GM13976 (cell line): ENCODE data around the gene SKA3.
"Not testable (repeated sequence)": the region's sequence is repeated elsewhere in the genome, so short reads cannot be mapped to it uniquely, and the experiment has no call there.

Source experiments
- DNase-seq: peaks from one replicate; pipeline ENCODE4 v3.0.0; 2012; ENCODE audit warnings: low spot score
- in situ Hi-C: fragments of 300-500 bp; cut with MboI; formaldehyde crosslinking; loops from one replicate; pipeline ENCODE4 v1.12.0; 2022; ENCODE audit warnings: low sequenced_read_pairs, mixed read lengths, inconsistent platforms; ENCODE audit not compliant: unreplicated experiment
- TF ChIP-seq, protein P1 (sequence below): IDR thresholded peaks from 2 replicates; pipeline ENCODE4 v1.5.1; 2012; ENCODE audit warnings: borderline replicate concordance, mild to moderate bottlenecking; ENCODE audit not compliant: insufficient read depth; ENCODE audit errors: extremely low read depth, missing control alignments, control extremely low read depth

Gene SKA3

DNA sequence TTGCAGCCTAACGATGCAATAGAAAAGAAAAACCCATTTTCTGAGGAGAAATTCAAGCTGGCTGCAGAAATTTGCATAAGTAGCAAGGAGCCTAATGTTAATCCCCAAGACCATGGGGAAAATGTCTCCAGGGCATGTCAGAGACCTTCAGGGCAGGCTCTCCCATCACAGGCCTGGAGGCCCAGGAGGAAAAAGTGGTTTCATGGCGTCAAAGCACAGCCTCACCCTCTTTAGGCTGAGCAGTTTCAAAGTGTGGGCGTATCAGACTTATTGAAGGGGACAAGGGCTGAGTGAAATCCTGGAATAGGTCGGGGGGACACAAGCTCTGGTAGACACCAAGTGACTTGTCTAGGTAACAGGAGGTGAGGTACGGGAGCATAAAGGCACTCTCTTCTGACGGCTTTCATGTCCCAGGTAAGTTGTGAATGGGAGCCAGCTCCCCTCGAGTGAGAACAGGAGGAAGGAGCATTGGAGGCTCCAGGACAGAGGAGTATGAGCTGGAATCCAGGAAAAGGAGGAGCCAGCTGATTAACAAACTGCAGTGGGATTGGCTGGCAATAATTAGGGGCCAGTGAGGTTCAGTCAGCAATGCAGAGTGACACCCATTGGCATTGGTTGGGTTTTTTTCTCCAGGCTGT is 35.9 kb upstream of the SKA3 start:
- DNase-seq, result no peak
- TF ChIP-seq, protein P1, sequence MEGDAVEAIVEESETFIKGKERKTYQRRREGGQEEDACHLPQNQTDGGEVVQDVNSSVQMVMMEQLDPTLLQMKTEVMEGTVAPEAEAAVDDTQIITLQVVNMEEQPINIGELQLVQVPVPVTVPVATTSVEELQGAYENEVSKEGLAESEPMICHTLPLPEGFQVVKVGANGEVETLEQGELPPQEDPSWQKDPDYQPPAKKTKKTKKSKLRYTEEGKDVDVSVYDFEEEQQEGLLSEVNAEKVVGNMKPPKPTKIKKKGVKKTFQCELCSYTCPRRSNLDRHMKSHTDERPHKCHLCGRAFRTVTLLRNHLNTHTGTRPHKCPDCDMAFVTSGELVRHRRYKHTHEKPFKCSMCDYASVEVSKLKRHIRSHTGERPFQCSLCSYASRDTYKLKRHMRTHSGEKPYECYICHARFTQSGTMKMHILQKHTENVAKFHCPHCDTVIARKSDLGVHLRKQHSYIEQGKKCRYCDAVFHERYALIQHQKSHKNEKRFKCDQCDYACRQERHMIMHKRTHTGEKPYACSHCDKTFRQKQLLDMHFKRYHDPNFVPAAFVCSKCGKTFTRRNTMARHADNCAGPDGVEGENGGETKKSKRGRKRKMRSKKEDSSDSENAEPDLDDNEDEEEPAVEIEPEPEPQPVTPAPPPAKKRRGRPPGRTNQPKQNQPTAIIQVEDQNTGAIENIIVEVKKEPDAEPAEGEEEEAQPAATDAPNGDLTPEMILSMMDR, result no peak
- in situ Hi-C loops, result no loop called here

DNA sequence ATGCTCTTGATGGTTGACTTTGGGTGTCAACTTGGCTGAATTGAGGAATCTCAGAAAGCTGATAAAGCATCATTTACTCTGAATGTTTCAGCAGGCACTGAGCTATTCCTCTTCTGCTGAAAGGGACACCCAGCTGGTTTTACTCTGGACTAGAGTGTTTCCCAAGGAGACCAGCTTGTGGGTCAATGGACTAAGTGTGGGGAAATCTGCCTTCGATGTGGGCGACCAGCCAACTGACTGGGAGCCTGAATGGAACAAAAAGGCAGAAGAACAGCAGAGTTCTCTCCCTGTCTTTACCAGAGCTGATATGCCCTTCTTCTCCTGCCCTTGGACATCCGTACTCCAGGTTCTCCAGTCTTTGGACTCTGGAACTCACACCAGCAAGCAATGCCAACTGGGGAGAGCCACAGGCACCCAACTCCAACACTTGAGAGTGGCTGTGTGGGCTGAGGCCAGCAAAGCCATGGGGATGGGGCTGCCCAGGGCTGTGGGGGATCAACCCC is 32.4 kb upstream of the SKA3 start:
- in situ Hi-C loops, result no loop called here
- no peak for DNase-seq
- TF ChIP-seq, protein P1, result no peak

DNA sequence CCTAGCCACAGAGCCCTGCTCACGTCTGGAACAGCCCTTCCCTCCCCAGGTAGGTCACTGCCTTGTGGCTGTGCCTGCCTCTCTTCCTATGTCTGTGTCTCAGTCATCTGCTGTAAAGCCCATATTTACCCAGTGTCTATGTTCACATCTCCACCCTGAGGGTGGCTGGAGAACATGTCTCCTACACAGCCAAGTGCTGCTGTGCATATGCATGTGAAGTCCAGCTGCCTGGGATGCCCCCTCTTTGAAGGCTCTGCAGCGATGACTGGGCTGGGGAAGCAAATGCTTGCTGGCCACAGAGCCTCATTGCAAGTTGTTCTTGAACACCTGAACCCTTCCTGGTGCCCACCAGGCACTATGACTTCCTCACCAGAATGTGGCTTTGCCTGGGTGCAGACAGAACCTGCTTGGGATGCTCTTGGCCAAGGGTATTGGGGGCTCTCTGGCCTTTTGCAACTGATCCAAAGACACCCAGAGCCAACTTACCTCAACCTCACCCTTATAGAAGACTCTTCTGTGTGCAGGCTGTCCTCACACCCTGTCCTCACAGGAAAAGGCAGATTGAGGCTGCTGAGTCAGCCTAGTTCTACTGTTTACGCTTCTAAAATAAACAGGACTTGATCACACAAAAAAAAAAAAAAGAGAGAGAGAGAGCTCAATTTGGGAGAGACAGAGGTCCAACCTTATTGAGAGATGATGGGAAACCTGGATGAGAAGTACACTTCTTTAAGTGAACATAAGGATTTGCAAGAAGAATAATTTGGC is 26.6 kb upstream of the SKA3 start:
- DNase-seq, result no peak
- in situ Hi-C loops, result no loop called here

DNA sequence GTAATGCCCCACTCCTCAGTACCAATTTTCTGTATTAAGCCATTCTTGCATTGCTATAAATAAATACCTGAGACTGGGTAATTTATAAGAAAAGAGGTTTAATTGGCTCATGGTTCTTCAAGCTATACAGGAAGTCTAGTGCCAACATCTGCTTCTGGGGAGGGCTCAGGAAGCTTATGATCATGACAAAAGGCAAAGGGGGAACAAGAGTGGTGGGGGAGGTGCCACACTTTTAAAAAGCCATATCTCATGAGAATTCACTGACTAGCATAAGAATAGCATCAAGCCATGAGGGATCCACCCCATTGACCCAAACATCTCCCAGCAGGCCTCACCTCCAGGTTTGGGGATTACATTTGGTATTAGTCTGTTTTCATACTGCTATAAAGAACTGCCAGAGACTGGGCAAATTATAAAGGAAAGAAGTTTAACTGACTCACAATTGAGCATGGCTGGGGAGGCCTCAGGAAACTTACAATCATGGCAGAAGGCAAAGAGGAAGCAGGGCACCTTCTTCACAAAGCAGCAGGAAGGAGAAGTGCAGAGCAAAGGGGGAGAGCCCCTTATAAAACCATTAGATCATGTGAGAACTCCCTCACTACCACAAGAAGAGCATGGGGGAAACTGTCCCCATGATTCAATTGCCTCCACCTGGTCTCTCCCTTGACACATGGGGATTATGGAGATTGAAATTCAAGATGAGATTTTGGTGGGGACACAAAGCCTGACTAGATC is 25.3 kb upstream of the SKA3 start:
- DNase-seq, in situ Hi-C loops: not testable (repeated sequence)

More for the DNA sequence above, 26.6 kb upstream of the SKA3 start:
- TF ChIP-seq, protein P1, result no peak

DNA sequence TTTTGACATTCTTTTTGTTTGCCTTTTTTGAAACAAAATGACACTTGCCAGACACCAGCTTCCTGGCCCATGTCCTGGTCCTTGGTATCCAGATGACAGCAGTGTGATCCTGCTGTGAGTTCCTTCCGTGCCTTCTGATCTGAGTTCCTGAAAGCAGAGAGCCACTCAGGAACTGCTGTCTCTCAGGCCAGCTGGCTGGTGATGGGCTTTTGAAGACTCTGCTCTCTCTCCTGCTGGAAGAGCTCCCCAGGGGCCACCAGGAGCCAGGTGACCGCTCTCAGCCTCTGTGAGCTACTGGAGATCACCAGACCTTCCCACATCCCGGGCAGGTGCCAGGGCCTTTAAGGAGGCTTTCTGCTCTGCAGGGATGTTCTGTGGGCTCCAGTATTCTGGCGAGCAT is 22.0 kb upstream of the SKA3 start:
- DNase-seq, in situ Hi-C loops: not testable (repeated sequence)

DNA sequence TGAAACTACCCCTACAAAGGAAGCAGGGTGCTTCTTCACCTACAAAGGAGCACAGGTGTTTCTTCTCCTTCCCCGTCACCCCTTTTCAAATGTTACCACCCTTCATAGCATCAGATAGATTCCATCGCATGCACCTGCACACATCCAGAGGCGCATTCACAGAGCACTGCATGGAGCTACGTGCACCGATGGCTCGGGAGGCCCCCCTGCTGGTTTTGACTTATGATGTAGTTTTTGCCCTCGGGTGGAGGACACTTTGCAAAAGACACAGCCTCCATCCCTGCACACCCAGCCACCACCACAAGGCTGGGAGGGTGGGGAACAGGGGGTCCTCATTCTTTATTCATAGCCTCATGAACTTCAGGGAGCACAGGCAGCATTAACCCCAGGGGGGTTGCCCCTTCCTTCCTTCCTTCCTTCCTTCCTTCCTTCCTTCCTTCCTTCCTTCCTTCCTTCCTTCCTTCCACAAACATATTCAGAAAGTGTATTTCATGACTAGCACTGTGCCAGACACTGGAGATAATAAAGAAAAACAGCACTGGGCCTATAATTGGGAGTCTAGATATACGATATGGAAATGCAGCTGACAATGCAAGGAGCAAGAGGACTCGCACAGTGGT is 21.4 kb upstream of the SKA3 start:
- in situ Hi-C loops, DNase-seq: not testable (repeated sequence)

DNA sequence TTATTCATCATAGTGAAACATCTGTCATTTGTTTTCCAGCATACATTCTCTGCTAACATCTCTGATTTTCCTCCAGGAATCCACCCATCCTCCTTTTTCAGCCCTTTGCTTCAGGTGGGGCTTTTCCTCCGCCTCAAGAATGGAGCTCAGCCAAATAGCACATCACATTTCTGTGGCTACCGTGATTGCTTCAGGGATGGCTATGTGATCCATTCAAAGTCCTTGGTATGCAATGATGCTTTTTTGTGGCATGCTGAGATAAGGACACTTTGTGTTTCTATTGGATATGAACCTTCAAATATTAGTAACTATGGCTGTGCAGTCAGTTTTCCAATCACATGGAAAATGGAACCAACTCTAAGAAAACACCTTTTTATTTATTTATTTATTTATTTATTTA is 18.4 kb upstream of the SKA3 start:
- not testable (repeated sequence) for DNase-seq

DNA sequence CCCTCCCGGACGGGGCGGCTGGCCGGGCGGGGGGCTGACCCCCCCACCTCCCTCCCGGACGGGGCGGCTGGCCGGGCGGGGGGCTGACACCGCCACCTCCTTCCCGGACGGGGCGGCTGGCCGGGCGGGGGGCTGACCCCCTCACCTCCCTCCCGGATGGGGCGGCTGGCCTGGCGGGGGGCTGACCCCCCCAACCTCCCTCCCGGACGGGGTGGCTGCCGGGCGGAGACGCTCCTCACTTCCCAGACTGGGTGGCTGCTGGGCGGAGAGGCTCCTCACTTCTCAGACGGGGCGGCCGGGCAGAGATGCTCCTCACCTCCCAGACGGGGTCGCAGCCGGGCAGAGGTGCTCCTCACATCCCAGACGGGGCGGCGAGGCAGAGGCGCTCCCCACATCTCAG is 10.1 kb upstream of the SKA3 start:
- in situ Hi-C loops, DNase-seq: not testable (repeated sequence)

More for the DNA sequence above, 18.4 kb upstream of the SKA3 start:
- in situ Hi-C loops, result not testable (repeated sequence)

DNA sequence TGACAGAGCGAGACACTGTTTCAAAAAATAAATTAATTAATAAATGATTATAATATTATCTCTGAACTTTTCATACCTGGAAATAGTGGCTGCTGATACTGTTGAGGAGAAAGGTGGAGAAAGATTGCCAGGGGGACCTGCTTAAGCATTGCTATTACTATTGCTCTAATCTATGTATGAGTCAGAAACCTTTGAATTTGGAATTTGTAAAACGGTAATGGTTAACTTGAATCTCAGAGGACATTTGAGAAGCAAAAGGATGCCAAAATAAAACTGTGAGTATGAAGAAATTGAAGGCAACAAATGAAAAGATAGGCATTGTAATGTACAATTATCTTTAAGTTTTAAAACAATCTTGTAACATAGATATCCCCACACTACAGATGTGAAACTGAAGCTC is 5.3 kb upstream of the SKA3 start:
- TF ChIP-seq, protein P1, result no peak
- in situ Hi-C loops, result no loop called here
- DNase-seq, result no peak
